Gastrocnemius medialis (tissue), 4 donors: ENCODE results near the gene GPR85.

ENCODE experiments used
- POLR2A ChIP-seq, 2 donors: fragments of 450-650 bp; IDR thresholded peaks; one replicate each; pipeline ENCODE4 v1.6.1; 2017; ENCODE audit warnings: antibody characterized with exemption in 2 of 2, mild to moderate bottlenecking in 2 of 2, moderate library complexity in 2 of 2
- TF ChIP-seq, protein P1 (sequence below), 5 experiments: fragments of 450-650 bp in 3 of 5; fragments of 200-600 bp in 2 of 5; sonication (generic) in 2 of 5; IDR thresholded peaks in 4 of 5; conservative IDR thresholded peaks in 1 of 5; 1 replicate in 4 of 5; 2 replicates in 1 of 5; pipeline ENCODE4 v1.5.1; 2016 to 2019; ENCODE audit warnings: antibody characterized with exemption in 5 of 5, mild to moderate bottlenecking in 3 of 5, moderate library complexity in 3 of 5

DNA sequence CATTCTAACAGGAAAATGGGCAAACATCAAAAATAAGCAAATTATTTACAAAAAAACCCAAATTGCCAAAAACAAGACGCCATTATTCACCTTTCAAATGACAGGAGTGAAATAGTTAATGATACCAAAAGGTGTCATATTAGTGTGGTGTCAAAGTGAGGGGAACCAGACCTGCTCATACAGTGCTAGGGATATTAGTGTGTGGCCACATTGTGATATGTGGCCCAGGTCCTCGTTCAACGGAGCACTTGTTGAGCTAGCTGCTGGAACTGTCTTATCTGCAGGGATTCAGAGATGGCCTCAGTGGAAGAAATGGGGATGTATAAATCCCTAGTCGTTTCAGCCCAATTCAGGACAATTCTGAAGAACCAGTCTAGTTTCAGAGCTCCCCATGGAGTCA, 41.2 kb downstream of the GPR85 start:
- TF ChIP-seq, protein P1, sequence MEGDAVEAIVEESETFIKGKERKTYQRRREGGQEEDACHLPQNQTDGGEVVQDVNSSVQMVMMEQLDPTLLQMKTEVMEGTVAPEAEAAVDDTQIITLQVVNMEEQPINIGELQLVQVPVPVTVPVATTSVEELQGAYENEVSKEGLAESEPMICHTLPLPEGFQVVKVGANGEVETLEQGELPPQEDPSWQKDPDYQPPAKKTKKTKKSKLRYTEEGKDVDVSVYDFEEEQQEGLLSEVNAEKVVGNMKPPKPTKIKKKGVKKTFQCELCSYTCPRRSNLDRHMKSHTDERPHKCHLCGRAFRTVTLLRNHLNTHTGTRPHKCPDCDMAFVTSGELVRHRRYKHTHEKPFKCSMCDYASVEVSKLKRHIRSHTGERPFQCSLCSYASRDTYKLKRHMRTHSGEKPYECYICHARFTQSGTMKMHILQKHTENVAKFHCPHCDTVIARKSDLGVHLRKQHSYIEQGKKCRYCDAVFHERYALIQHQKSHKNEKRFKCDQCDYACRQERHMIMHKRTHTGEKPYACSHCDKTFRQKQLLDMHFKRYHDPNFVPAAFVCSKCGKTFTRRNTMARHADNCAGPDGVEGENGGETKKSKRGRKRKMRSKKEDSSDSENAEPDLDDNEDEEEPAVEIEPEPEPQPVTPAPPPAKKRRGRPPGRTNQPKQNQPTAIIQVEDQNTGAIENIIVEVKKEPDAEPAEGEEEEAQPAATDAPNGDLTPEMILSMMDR (IDR thresholded peaks at IDR 0.05 in 4 of 5, conservative IDR thresholded peaks at IDR 0.05 in 1 of 5), result no peak
- no peak for TF ChIP-seq POLR2A (IDR thresholded peaks at IDR 0.05)
